ENCODE results near the gene RIPK1.
"Not testable (repeated sequence)": the region's sequence is repeated elsewhere in the genome, so short reads cannot be mapped to it uniquely, and the experiment has no call there.

Gene RIPK1

GRCh38 chr6:3041606-3042005 is 26.7 kb upstream of the RIPK1 start:
- no peaks in the 10 kb centered on the region for H4K20me1 ChIP-seq
- H3K4me1 ChIP-seq = peaks cover 0 to 20% (median 4%) of the 10 kb centered on the region in 10 experiments; a peak in 10 of 20 replicates
- no peak overlapping the region for H3K4me3 ChIP-seq
- H3K9ac ChIP-seq = no peak overlapping the region
- H3K4me2 ChIP-seq = no peak overlapping the region
- no peaks in the 10 kb centered on the region for H3K36me3 ChIP-seq
- no peaks in the 10 kb centered on the region for H3K9me3 ChIP-seq (replicated peaks in 1 of 11)
- TF ChIP-seq Cebpa-rat (IDR thresholded peaks at IDR 0.05) = no peak
- no peak overlapping the region for H3K27ac ChIP-seq
- no peaks in the 10 kb centered on the region for H3K27me3 ChIP-seq

GRCh38 chr6:3045369-3045768 is 22.9 kb upstream of the RIPK1 start:
- Histone ChIP-seq H3K9ac (no peak overlapping the region), H3K4me1 (peaks cover 0 to 16% (median 2%) of the 10 kb centered on the region in 10 experiments; a peak in 10 of 20 replicates), H3K36me3 (no peaks in the 10 kb centered on the region), H4K20me1 (no peaks in the 10 kb centered on the region), H3K27me3 (no peaks in the 10 kb centered on the region), H3K27ac (no peak overlapping the region), H3K4me3 (no peak overlapping the region), H3K9me3 (replicated peaks in 1 of 11) (no peaks in the 10 kb centered on the region; a peak in 1 of 22 replicates), H3K4me2 (peak overlapping the region in 4 of 11 experiments; percentile 14 to 74 (median 32); a peak in 3 of 22 replicates)
- TF ChIP-seq Cebpa-rat (IDR thresholded peaks at IDR 0.05) = no peak

DNA sequence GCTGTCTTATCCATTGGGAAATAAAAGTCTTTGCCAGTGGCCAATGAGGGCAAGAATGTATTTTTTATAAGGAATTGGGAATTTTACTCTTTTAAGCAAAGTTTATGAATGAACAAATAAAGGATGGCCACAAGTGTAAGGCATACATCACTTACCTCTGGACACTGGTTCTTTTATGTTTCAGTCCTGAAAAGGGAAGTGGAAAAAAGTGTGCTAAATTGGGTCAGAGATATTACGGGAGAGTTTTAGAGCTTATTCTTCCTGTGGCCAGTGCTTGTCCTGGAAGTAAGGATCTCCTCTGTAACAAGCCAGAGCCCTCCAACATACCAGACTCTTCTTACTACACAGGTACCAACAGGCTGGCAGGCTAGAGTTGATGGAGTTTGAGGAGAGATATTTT is 22.5 kb upstream of the RIPK1 start:
- no peaks in the 10 kb centered on the region for H4K20me1 ChIP-seq
- no peak overlapping the region for H3K4me3 ChIP-seq
- H3K9me3 ChIP-seq (replicated peaks in 1 of 11) = no peaks in the 10 kb centered on the region; a peak in 1 of 22 replicates
- H3K27me3 ChIP-seq = no peaks in the 10 kb centered on the region
- no peaks in the 10 kb centered on the region for H3K36me3 ChIP-seq
- no peak overlapping the region for H3K27ac ChIP-seq
- peaks cover 0 to 16% (median 2%) of the 10 kb centered on the region in 10 experiments; a peak in 10 of 20 replicates for H3K4me1 ChIP-seq
- peak overlapping the region in 5 of 11 experiments; percentile 14 to 74 (median 28); a peak in 9 of 22 replicates for H3K4me2 ChIP-seq
- TF ChIP-seq Cebpa-rat (IDR thresholded peaks at IDR 0.05) = no peak
- no peak overlapping the region for H3K9ac ChIP-seq

DNA sequence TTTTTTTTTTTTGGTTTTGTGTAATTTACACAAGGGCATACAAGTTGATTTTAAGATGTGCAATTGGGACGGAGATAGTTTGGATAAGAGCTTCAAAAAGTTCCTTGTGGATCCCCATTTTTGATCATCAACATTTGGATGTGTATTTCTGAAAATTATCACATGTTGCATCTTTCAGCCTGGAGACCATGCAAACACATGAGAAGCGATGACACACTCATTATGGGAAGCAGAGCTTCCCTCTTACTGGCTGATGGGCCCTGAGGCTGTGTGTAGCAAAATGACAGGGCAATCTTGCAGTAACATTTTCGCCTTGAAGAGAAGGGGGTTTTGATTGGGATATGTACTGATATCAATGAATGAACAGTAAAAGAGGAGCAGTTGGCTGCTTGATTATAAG is 22.0 kb upstream of the RIPK1 start:
- peaks cover 0 to 16% (median 2%) of the 10 kb centered on the region in 10 experiments; a peak in 10 of 20 replicates for H3K4me1 ChIP-seq
- no peaks in the 10 kb centered on the region for H3K27me3 ChIP-seq
- H3K4me2 ChIP-seq = peak overlapping the region in 5 of 11 experiments; percentile 14 to 74 (median 28); a peak in 6 of 22 replicates
- no peaks in the 10 kb centered on the region; a peak in 1 of 22 replicates for H3K9me3 ChIP-seq (replicated peaks in 1 of 11)
- H3K27ac ChIP-seq = no peak overlapping the region
- H3K4me3 ChIP-seq = no peak overlapping the region
- no peak overlapping the region for H3K9ac ChIP-seq
- H4K20me1 ChIP-seq = no peaks in the 10 kb centered on the region
- TF ChIP-seq Cebpa-rat (IDR thresholded peaks at IDR 0.05) = no peak
- H3K36me3 ChIP-seq = no peaks in the 10 kb centered on the region

- H3K4me2 ChIP-seq; H3K36me3 ChIP-seq; H3K4me3 ChIP-seq; H3K9me3 ChIP-seq (replicated peaks in 1 of 11); H3K27me3 ChIP-seq; H3K27ac ChIP-seq; H4K20me1 ChIP-seq; H3K9ac ChIP-seq: not testable (repeated sequence)
- peaks cover 4 to 22% (median 8%) of the 10 kb centered on the region in 10 experiments; a peak in 18 of 20 replicates for H3K4me1 ChIP-seq
Measured at GRCh38 chr6:3048009-3048408, 20.3 kb upstream of the RIPK1 start.

DNA sequence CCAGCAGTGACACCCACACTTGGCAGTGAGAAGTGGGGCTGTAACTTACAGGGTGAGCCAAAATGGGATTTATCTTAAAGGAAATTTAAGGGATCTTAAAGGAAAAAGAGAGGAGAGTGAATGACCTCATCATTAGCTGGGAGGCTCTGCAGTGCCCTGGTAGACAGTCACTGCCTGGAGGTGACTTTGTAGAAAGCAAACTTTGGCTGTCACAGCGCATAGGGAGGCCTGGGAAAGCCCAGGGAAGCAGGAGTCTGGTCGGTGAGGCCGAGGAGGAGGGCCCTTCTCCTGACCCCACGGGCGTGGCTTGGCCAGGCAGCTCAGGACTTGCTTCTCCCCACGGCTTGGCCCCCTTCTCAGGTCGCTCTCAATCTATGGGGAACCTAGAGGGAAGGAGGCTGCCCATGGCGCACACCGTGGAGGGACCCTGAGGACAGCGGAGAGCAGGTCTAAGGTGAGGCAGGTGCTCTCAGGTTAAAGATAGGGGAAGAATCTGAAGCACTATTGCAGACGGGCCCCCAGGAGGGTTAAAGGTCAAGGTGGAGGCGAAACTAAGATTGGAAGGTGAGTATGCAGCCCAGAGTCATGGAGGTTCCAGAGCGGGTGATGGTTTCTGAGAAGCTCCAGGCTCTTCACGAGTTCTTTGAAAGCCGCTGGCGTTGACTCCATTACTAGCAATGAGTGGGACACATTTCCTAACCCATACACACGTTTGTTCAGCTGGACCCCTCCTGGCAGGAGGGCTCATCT is 15.6 kb upstream of the RIPK1 start:
- H3K27me3 ChIP-seq = no peaks in the 10 kb centered on the region
- H3K4me1 ChIP-seq = peaks cover 17 to 29% (median 25%) of the 10 kb centered on the region in 10 experiments
- peak overlapping the region in 4 of 11 experiments; percentile 56 to 79 (median 73); a peak in 2 of 22 replicates for H3K9ac ChIP-seq
- peak overlapping the region in 8 of 10 experiments; percentile 47 to 68 (median 60); a peak in 12 of 20 replicates for H3K4me3 ChIP-seq
- no peaks in the 10 kb centered on the region for H3K36me3 ChIP-seq
- TF ChIP-seq Cebpa-rat (IDR thresholded peaks at IDR 0.05) = no peak
- H3K9me3 ChIP-seq (replicated peaks in 1 of 11) = no peaks in the 10 kb centered on the region; a peak in 1 of 22 replicates
- H3K27ac ChIP-seq = no peak overlapping the region
- H3K4me2 ChIP-seq = peak overlapping the region; percentile 80 to 97 (median 87)
- H4K20me1 ChIP-seq = no peaks in the 10 kb centered on the region

GRCh38 chr6:3053231-3053508 is 15.1 kb upstream of the RIPK1 start:
- Histone ChIP-seq H3K9ac (peak overlapping the region; percentile 55 to 79 (median 72); a peak in 21 of 22 replicates), H3K4me2 (peak overlapping the region; percentile 80 to 97 (median 87)), H3K27me3 (no peaks in the 10 kb centered on the region), H4K20me1 (no peaks in the 10 kb centered on the region), H3K9me3 (replicated peaks in 1 of 11) (no peaks in the 10 kb centered on the region), H3K4me1 (peaks cover 17 to 29% (median 25%) of the 10 kb centered on the region in 10 experiments), H3K4me3 (peak overlapping the region; percentile 47 to 68 (median 59)), H3K27ac (peak overlapping the region in 9 of 11 experiments; percentile 34 to 70 (median 60); a peak in 15 of 22 replicates), H3K36me3 (no peaks in the 10 kb centered on the region)
- no peak for TF ChIP-seq Cebpa-rat (IDR thresholded peaks at IDR 0.05)

DNA sequence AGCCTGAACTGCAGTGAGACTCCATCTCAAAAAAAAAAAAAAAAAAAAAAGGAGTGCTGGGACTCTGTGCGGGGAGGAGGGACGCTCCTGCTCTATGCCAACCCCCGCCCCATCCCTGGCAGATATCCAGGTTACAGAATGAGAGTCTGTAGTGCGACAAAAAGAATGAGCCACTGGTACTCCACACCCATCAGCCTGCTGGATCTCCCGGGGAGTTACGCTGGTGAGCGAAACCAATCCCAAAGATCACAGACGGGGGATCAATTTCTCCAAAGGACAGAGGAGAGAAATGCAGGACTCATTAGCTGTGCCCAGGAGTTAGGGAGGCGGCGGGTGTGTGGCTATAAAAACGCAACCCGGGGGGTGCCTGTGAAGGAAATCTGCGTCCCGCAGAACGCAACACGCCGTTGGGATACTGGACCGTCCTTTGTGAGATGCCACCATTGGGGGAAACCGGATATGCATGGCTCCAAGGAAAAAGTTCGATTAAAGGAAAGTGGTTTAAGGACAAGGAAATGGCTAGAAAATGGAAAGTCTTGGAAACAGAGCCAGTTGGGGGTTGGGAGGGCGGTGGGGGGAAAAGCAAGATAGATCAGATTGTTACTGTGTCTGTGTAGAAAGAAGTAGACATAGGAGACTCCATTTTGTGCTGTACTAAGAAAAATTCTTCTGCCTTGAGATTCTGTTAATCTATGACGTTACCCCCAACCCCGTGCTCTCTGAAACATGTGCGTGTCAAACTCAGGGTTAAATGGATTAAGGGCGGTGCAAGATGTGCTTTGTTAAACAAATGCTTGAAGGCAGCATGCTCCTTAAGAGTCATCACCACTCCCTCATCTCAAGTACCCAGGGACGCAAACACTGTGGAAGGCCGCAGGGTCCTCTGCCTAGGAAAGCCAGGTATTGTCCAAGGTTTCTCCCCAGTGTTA is 13.8 kb upstream of the RIPK1 start:
- Histone ChIP-seq H3K9ac (peak overlapping the region in 6 of 11 experiments; percentile 56 to 79 (median 67); a peak in 7 of 22 replicates), H3K4me3 (peak overlapping the region in 9 of 10 experiments; percentile 47 to 68 (median 59); a peak in 17 of 20 replicates)

GRCh38 chr6:3055158-3055499 is 13.2 kb upstream of the RIPK1 start:
- H3K4me3 ChIP-seq; H3K27me3 ChIP-seq; H3K36me3 ChIP-seq; H3K9me3 ChIP-seq (replicated peaks in 1 of 11); H4K20me1 ChIP-seq; H3K9ac ChIP-seq; H3K27ac ChIP-seq: not testable (repeated sequence)
- H3K4me2 ChIP-seq = peak overlapping the region in 10 of 11 experiments; percentile 35 to 67 (median 54); a peak in 14 of 22 replicates
- peaks cover 17 to 39% (median 31%) of the 10 kb centered on the region in 10 experiments for H3K4me1 ChIP-seq

More for the DNA sequence above, 13.8 kb upstream of the RIPK1 start:
- not testable (repeated sequence) for H3K27me3 ChIP-seq; H4K20me1 ChIP-seq; H3K36me3 ChIP-seq; H3K9me3 ChIP-seq (replicated peaks in 1 of 11)
- Histone ChIP-seq H3K4me1 (peaks cover 17 to 35% (median 30%) of the 10 kb centered on the region in 10 experiments), H3K4me2 (peak overlapping the region; percentile 80 to 97 (median 87)), H3K27ac (peak overlapping the region in 6 of 11 experiments; percentile 34 to 70 (median 60); a peak in 8 of 22 replicates)
